MM.1S (cell line): ENCODE data around the gene RB1.

ENCODE experiments used
- CTCF ChIP-seq: fragments of 300-600 bp; sonication (generic); IDR thresholded peaks from 2 replicates; pipeline ENCODE4 v1.5.1; 2016; ENCODE audit warnings: antibody characterized with exemption, low read length, mixed read lengths
- EZH2 ChIP-seq: fragments of 300-600 bp; sonication (generic); optimal IDR thresholded peaks from 2 replicates; pipeline ENCODE3; 2017; ENCODE audit warnings: low read depth, mild to moderate bottlenecking, antibody characterized with exemption, low read length, mixed read lengths
- EZH2phosphoT487 ChIP-seq: fragments of 300-600 bp; sonication (generic); IDR thresholded peaks from 2 replicates; pipeline ENCODE4 v1.6.1; 2018; ENCODE audit warnings: antibody characterized with exemption, low read length

GRCh38 chr13:48303359-48304142 lies at the start of gene RB1:
- TF ChIP-seq EZH2phosphoT487 (no peak), EZH2 (no peak), CTCF (no peak)
